GM12801 (cell line): Measurements from ENCODE around the gene SORCS1.

ENCODE experiments used
- CTCF ChIP-seq: IDR thresholded peaks from one replicate; pipeline ENCODE4 v1.5.1; 2011; ENCODE audit warnings: control low read depth; ENCODE audit not compliant: insufficient read length; ENCODE audit errors: extremely low read depth

SORCS1 gene

DNA sequence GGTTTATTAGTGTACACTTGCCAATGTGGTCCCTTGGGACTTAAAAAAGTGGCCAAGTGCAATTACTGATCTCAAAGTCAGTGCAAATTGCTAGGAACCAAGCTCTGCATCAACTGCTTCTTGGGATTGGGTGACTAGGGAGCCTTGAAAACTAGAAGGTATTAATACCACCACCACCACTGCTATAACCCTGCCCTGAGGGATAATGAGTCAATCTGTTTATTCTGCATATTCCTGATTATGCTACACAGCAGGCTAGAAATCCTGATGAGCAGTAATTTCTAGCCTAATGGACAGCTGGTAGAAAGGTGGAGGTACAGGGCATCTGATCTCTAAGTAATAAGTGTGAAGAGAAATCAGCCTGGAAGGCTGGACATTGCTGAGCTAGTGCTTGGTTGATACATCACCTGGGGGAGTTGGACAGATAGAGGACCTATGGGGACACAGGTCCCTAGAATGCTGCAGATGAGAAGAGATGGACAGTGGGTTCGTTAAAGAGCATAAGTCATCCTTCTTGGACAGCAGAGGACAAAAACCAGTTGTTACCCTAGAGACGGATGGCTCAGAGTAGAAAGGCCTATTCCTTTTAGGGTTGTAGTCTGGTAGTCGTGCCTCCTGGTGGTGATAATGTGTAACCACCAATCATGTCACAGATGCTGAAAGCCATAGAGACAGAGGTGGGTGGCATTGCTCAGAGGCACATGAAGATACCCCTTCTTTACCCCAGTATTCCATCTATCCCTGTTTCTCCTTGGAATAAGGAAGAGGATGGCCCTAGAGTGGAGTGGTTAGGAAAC lies 554.8 kb downstream of the SORCS1 start:
- TF ChIP-seq CTCF: no peak

DNA sequence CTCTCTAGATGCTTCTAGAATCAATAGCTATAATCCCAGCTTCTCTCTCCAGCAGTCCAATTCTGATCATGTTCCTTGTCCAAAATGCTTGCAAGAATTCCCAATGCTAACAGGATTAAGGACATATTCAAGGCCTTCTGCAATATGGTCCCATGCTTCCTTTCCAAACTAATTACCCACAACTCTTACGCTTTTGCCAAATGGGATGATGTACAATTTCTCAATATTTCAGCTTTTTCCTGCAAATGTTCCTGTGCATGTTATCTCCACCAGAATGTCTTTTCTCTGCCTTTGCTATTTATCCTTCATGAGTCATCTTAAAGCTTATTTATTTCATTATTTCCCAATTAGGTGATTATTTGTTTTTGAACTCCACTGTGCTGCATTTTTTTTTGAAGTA lies 556.4 kb downstream of the SORCS1 start:
- no peak for TF ChIP-seq CTCF

- no peak for TF ChIP-seq CTCF
Measured at GRCh38 chr10:106595281-106595680, 569.2 kb downstream of the SORCS1 start.

GRCh38 chr10:106593876-106594275 lies 570.6 kb downstream of the SORCS1 start:
- no peak for TF ChIP-seq CTCF

DNA sequence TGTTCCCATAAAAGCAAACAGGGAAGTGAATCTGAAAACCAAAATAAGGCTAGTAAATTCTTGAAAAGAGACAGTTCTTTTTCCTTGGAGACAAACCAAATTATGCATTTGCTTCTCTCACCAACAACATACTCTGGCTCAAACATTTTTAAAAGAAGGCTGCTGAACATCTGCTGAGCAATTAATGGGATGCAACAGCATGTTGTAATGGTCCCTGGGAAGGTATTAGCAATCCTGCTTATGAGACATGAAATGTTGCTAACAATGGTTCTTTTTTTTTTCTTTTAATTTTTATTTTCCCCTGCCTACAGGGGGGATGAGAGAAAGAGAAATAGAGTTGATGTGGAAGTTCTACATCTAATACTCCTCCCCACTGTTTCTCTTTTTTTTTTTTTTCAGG lies 572.1 kb downstream of the SORCS1 start:
- TF ChIP-seq CTCF: no peak

GRCh38 chr10:106582291-106582690 lies 582.2 kb downstream of the SORCS1 start:
- no peak for TF ChIP-seq CTCF

DNA sequence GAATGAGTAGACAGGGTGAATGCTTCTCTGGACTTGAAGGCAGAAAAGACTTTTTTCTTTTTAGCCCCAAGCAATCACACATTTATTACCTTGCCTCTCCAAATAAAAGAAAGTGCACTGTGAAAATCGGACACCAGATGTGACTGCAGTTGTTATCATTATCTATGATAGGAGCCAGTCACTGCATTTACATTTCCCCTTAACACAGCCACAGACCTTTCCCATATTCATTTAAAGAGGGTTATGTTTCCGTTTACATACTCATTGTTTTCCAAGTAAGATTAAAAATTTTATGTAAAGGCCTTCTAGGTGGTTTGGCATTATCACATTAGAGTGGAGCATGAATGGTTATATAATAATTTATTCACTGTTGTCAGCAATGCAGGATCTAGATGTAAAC lies 586.8 kb downstream of the SORCS1 start:
- TF ChIP-seq CTCF: no peak
